ENCODE results near the gene ITIH2.
A peak's percentile ranks its signal among the peaks of the same experiment; 100 is the strongest.
"Not testable (repeated sequence)": the region's sequence is repeated elsewhere in the genome, so short reads cannot be mapped to it uniquely, and the experiment has no call there.

The ITIH2 gene, protein sequence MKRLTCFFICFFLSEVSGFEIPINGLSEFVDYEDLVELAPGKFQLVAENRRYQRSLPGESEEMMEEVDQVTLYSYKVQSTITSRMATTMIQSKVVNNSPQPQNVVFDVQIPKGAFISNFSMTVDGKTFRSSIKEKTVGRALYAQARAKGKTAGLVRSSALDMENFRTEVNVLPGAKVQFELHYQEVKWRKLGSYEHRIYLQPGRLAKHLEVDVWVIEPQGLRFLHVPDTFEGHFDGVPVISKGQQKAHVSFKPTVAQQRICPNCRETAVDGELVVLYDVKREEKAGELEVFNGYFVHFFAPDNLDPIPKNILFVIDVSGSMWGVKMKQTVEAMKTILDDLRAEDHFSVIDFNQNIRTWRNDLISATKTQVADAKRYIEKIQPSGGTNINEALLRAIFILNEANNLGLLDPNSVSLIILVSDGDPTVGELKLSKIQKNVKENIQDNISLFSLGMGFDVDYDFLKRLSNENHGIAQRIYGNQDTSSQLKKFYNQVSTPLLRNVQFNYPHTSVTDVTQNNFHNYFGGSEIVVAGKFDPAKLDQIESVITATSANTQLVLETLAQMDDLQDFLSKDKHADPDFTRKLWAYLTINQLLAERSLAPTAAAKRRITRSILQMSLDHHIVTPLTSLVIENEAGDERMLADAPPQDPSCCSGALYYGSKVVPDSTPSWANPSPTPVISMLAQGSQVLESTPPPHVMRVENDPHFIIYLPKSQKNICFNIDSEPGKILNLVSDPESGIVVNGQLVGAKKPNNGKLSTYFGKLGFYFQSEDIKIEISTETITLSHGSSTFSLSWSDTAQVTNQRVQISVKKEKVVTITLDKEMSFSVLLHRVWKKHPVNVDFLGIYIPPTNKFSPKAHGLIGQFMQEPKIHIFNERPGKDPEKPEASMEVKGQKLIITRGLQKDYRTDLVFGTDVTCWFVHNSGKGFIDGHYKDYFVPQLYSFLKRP

GRCh38 chr10:7703140-7703539 is at the start of gene ITIH2:
Gene ITIH2, plus strand, starts transcription at chr10:7703316. Its CDS starts 119 bp downstream, at chr10:7703435.
- DNase-seq (ENCODE audit: low read depth in 2 of 2), result no peak

DNA sequence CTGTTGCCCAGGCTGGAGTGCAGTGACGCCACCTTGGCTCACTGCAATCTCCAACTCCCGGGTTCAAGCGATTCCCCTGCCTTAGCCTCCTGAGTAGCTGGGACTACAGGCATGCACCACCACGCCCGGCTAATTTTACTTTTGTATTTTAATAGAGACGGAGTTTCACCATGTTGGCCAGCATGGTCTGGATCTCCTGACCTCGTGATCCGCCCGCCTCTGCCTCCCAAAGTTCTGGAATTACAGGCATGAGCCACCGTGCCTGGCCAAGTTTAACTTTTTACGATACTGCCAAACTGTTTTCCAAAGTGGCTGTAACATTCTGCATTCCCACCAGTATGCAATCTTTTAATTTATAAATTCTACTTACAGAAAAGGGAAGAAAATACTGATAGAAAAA is 46.0 kb upstream of the ITIH2 start:
- DNase-seq (ENCODE audit: low read depth in 2 of 2), result not testable (repeated sequence)

GRCh38 chr10:7657552-7657951 is 45.6 kb upstream of the ITIH2 start:
- DNase-seq (ENCODE audit: low read depth in 2 of 2), result no peak

GRCh38 chr10:7659560-7659959 is 43.6 kb upstream of the ITIH2 start:
- DNase-seq (ENCODE audit: low read depth in 2 of 2), result no peak

GRCh38 chr10:7662522-7662921 is 40.6 kb upstream of the ITIH2 start:
- no peak for DNase-seq (ENCODE audit: low read depth in 2 of 2)

GRCh38 chr10:7664707-7665106 is 38.4 kb upstream of the ITIH2 start:
- no peak for DNase-seq (ENCODE audit: low read depth in 2 of 2)

DNA sequence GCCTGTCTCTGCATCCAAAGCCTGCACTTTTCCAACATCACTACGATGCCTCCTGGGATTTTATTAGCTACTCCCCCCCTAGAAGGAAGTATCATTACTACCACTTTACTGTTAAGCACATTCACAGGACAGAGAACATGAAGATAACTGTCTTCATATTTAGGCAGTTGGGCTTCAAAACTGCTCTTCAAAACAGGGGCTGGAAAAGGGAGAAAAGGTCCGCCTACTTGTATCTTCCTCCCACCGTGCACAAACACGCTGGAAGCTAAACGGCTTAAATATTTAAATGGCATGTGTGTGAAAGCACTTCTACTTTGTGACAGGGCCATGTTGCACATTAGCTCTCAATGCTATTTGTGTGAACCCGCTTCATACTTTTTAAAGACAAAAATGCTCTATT is 37.3 kb upstream of the ITIH2 start:
- no peak for DNase-seq (ENCODE audit: low read depth in 2 of 2)

DNA sequence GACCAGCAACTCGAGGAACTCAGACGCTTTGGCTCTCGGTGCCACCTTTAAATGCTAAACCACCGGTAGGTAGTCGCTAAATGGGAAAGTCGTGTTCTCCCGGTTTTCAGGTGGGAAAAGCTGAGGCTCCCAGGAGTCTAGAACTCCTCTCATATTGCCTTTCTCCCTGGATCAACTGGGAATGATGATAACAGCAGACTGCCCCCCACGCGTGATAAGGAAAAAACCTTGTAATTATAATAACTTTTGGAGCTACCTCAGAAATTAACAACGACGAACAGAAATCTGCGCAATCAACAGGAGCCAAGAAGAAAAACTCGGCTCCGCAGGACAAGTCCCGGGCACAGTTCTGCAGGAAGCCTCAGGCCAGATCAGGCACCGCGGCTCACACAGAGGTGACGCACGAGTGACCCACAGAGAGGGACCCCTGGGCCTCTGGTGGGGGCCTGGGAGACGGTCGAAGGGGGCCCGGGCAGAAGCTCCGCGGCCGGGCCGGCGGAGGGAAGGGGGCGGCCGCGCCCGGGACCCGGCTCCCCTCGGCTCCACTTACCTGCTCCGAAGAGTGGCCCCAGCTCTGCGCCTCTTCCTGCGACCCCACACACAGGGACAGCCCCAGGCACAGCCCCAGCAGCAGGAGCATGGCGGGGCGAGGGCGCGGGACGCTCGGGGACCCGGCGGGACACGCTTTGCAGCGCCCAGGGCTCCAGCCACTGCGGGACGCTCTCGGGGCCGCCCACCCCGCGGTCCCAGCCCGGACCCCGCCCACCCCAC is 36.7 kb upstream of the ITIH2 start, which contains the start of gene ITIH5:
Gene ITIH5, minus strand, starts transcription at position 714 of the 771 bp plus-strand sequence. Its CDS starts 74 bp downstream, at position 640.
- DNase-seq (ENCODE audit: low read depth in 2 of 2), result no peak

- no peak for DNase-seq (ENCODE audit: low read depth in 2 of 2)
Observed at GRCh38 chr10:7667262-7668141, 35.6 kb upstream of the ITIH2 start.

GRCh38 chr10:7670157-7670556 is 33.0 kb upstream of the ITIH2 start:
- no peak for DNase-seq (ENCODE audit: low read depth in 2 of 2)

DNA sequence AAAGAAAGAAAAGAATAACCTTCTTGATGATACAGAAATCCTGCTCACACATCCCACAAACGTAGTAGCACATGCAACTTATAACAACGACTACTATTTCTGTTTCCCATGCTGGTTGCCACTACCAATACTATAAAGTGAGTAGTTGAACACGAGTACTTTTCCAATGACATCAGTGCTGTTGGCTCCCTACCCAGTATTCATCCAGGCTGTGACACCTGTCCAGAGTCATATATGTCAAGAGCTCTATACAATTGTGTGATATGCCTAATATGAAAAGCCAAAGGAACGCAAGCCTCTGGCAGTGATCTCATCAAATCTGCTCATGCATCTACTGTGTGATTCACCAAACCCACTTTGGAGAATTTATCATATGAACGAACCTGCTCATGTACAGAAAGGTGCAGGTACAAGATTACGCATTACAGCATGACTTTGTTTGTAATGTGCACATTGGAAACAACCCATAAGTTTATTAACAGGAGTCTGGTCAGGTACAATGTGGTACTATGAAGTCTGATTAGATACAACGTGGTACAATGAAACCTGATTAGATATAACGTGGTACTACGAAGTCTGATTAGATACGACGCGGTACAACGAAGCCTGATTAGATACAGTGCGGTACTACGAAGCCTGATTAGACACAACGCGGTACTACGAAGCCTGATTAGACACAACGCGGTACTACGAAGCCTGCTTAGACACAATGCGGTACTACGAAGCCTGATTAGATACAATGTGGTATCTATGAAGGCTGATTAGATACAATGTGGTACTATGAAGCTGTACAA is 30.6 kb upstream of the ITIH2 start:
- no peak for DNase-seq (ENCODE audit: low read depth in 2 of 2)

- DNase-seq (ENCODE audit: low read depth in 2 of 2), result no peak
Observed at GRCh38 chr10:7679256-7679655, 23.9 kb upstream of the ITIH2 start.

DNA sequence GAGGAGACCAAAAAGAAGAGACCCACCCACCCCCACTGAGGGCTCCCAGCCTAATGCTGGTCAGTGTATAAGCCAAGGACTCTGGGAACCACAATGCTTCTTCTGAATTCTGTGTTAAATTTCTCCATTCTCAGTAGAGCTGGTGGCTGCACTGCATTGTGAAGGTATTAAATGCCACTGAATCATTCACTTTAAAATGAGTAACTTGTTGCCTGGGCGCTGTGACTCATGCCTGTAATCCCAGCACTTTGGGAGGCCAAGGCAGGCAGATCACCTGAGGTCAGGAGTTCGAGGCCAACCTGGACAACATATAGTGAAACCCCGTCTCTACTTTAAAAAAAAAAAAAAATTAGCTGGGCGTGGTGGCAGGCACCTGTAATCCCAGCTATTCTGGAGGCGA is 23.0 kb upstream of the ITIH2 start:
- not testable (repeated sequence) for DNase-seq (ENCODE audit: low read depth in 2 of 2)

DNA sequence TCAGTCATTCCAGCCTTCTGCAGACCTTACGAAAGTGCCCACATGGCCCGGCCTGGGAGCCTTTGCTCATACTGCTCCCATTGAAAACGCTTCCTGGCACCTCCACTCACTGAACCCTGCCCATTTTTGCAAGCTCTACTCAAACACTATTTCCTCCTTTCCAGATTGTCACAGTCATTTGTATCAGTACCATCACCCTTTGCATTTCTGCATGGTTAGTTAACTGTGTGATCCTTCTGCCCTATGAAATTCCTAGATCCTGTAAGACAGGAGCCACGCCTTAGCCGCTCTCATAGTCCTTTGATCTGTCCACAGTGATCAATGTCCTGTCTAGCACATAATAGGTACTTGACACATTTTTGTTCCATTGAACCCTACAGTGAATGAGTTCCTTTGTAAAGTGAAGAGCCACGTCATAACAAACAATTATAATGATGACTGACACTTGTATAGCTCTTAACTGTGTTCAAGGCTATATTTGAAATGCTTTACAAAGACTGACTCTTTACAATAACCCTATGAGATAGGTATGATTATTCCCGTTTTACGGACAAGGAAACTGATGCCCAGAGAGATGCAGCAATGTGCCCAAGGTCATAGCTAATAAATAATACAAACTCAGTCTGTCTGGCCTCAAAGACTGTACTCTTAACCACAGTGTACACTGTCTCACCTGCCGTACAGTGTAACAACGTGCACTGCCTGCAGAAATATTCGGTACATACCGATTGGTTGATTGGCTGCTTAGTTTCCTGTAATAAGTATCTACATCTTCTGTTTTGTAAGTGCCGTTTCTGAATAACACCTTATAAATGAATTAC is 16.6 kb upstream of the ITIH2 start:
- no peak for DNase-seq (ENCODE audit: low read depth in 2 of 2)

- peak; percentile 40 to 60 for DNase-seq (ENCODE audit: low read depth in 2 of 2)
Observed at GRCh38 chr10:7687228-7687907, 15.7 kb upstream of the ITIH2 start.

DNA sequence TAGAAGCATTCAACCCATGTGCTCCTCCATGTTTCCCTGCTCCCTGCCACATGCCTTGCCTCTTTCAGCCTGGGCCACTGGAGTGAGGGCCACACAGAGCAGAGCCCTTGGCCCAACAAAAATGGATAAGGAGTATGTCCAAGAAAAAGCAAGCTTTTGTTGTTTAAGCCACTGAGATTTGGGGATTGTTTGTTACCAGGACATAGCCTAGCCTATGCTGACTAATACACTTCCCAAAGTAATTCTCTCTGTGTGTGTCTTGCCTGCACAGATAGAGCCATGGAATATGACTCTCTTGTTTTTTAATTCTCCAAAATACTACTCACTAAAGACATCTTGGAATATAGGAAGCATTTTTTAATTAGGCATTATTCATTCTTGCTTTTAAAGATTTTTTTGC is 13.5 kb upstream of the ITIH2 start:
- DNase-seq (ENCODE audit: low read depth in 2 of 2), result no peak

DNA sequence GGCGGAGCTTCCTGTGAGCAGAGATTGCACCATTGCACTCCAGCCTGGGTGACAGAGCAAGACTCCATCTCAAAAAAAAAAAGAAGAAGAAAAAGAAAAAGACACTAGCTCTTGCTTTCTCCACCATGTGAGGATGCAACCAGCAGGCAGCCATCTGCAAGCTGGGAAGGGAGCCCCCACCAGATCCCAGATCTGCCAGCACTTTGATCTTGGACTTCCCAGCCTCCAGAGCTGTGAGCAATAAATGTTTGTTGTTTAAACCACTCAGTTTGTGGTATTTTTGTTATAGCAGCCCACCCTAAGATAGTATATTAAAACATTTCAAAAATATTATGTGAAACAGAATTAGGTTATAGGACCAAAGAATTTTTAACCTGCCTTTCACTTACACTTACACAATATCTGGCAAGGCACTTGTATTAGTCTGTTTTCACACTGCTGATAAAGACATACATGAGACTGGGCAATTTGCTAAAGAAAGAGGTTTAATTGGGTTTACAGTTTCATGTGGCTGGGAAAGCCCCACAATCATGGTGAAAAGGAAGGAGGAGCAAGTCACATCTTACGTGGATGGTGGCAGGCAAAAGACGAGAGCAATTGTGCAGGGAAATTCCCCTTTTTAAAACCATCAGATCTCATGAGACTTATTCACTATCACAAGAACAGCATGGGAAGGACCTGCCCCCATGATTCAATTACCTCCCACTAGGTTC is 12.1 kb upstream of the ITIH2 start:
- DNase-seq (ENCODE audit: low read depth in 2 of 2), result not testable (repeated sequence)

DNA sequence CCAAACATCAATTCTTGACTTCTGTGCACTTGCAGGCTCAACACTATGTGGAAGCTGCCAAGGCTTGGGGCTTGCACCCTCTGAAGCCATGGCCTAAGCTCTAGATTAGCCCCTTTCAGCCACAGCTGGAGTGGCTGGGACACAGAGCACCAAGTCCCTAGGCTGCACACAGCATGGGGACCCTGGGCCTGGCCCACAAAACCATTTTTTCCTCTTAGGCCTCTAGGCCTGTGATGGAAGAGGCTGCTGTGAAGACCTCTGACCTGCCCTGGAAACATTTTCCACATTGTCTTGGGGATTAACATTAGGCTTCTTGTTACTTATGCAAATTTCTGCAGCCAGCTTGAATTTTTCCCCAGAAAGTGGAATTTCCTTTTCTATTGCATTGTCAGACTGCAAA is 10.7 kb upstream of the ITIH2 start:
- not testable (repeated sequence) for DNase-seq (ENCODE audit: low read depth in 2 of 2)

All from stimulated activated CD4-positive, alpha-beta T cell treated with anti-CD3 and anti-CD28 coated beads, Interleukin-1b, Interleukin-23, amount 100 ng/mL, for 4 hours (primary cell).